Gastroesophageal sphincter (tissue), 4 donors: ENCODE data around the gene PLIN4. TPM values are rescaled to one million over a fixed set of nuclear protein-coding genes. Genes with fewer than 3 reads are reported as not detected.

Experiments used
- ATAC-seq: fragments of 150-250 bp; one replicate; pipeline ENCODE4 v1.9.1; 2016; ENCODE audit warnings: mild to moderate bottlenecking, moderate library complexity
- H3K27ac ChIP-seq, 4 donors: fragments of 200-600 bp; sonication (generic) in 3 of 4; 1 replicate in 3 of 4; 2 replicates in 1 of 4; pipeline ENCODE4 v1.5.1; 2016 to 2019
- H3K27me3 ChIP-seq: fragments of 200-600 bp; sonication (generic); one replicate; pipeline ENCODE4 v1.5.1; 2019
- H3K36me3 ChIP-seq, 2 donors: fragments of 200-600 bp; sonication (generic); one replicate each; pipeline ENCODE4 v1.5.1; 2019; ENCODE audit warnings: control low read depth in 1 of 2
- H3K4me1 ChIP-seq, 3 donors: fragments of 200-600 bp; sonication (generic); 1 replicate in 2 of 3; 2 replicates in 1 of 3; pipeline ENCODE4 v1.5.1; 2016 to 2019; ENCODE audit warnings: control low read depth in 2 of 3
- H3K4me3 ChIP-seq, 2 donors: fragments of 200-600 bp; sonication (generic); one replicate each; pipeline ENCODE4 v1.5.1; 2019; ENCODE audit warnings: mild to moderate bottlenecking in 1 of 2, moderate library complexity in 1 of 2
- H3K9me3 ChIP-seq, 3 donors: fragments of 200-600 bp; sonication (generic); one replicate each; pipeline ENCODE4 v1.5.1; 2017 to 2019; ENCODE audit warnings: control low read depth in 2 of 3
- EP300 ChIP-seq: sonication (generic); formaldehyde crosslinking; IDR thresholded peaks from one replicate; pipeline ENCODE4 v1.6.1; 2017; ENCODE audit warnings: antibody characterized with exemption, mild to moderate bottlenecking
- POLR2A ChIP-seq, 2 donors: fragments of 450-650 bp; IDR thresholded peaks; one replicate each; pipeline ENCODE4 v1.6.1; 2017; ENCODE audit warnings: antibody characterized with exemption in 2 of 2, mild to moderate bottlenecking in 2 of 2, moderate library complexity in 1 of 2
- POLR2AphosphoS5 ChIP-seq: sonication (generic); formaldehyde crosslinking; IDR thresholded peaks from one replicate; pipeline ENCODE4 v1.6.1; 2017; ENCODE audit warnings: antibody characterized with exemption
- WGBS, 2 donors: methylation state at CpG; one replicate each; pipeline ENCODE4 v1.1.5; 2018; ENCODE audit warnings: low coverage in 1 of 2; 5-methylcytosine and 5-hydroxymethylcytosine counted together
- total RNA-seq, 4 donors: library from RNA; depleted of rRNA; stranded (reverse); fragments of >200 nt; gene quantifications; one replicate each; pipeline ENCODE4 v1.1.0, GENCODE V29; 2016
- TF ChIP-seq, protein P1 (sequence below), 4 experiments: fragments of 200-600 bp in 2 of 4; fragments of 450-650 bp in 2 of 4; sonication (generic) in 1 of 4; IDR thresholded peaks; one replicate each; pipeline ENCODE4 v1.5.1; 2017 to 2019; ENCODE audit warnings: antibody characterized with exemption in 4 of 4, mild to moderate bottlenecking in 2 of 4, moderate library complexity in 2 of 4

Gene PLIN4
- total RNA-seq, 4 donors from 2014 or later = 66.0 to 145 (median 87.5) TPM

GRCh38 chr19:4497770-4498389 is 20.4 kb downstream of the PLIN4 start:
- ATAC-seq = no peak
- no peak overlapping the region for H3K4me3 ChIP-seq
- no peak overlapping the region for H3K27ac ChIP-seq
- no CpG with 5 or more reads among the region's 25 CpGs for WGBS, 2 donors
- no peaks in the 10 kb centered on the region for H3K9me3 ChIP-seq
- H3K27me3 ChIP-seq = no peaks in the 10 kb centered on the region
- no peak for TF ChIP-seq POLR2AphosphoS5
- no peak for TF ChIP-seq EP300
- TF ChIP-seq POLR2A (IDR thresholded peaks at IDR 0.05) = no peak
- TF ChIP-seq, protein P1, sequence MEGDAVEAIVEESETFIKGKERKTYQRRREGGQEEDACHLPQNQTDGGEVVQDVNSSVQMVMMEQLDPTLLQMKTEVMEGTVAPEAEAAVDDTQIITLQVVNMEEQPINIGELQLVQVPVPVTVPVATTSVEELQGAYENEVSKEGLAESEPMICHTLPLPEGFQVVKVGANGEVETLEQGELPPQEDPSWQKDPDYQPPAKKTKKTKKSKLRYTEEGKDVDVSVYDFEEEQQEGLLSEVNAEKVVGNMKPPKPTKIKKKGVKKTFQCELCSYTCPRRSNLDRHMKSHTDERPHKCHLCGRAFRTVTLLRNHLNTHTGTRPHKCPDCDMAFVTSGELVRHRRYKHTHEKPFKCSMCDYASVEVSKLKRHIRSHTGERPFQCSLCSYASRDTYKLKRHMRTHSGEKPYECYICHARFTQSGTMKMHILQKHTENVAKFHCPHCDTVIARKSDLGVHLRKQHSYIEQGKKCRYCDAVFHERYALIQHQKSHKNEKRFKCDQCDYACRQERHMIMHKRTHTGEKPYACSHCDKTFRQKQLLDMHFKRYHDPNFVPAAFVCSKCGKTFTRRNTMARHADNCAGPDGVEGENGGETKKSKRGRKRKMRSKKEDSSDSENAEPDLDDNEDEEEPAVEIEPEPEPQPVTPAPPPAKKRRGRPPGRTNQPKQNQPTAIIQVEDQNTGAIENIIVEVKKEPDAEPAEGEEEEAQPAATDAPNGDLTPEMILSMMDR (IDR thresholded peaks at IDR 0.05) = no peak
- H3K4me1 ChIP-seq = peaks cover 0 to 13% (median 0%) of the 10 kb centered on the region in 3 donors
- H3K36me3 ChIP-seq = peaks cover 0 to 95% of the 10 kb centered on the region in 2 donors

GRCh38 chr19:4496304-4496703 is 22.0 kb downstream of the PLIN4 start:
- no peaks in the 10 kb centered on the region for H3K27me3 ChIP-seq
- ATAC-seq = no peak
- TF ChIP-seq POLR2AphosphoS5 (no peak), EP300 (no peak), POLR2A (IDR thresholded peaks at IDR 0.05) (no peak)
- TF ChIP-seq, protein P1 (IDR thresholded peaks at IDR 0.05) = no peak
- H3K27ac ChIP-seq = no peak overlapping the region
- H3K4me3 ChIP-seq = no peak overlapping the region
- peaks cover 0 to 89% of the 10 kb centered on the region in 2 donors for H3K36me3 ChIP-seq
- H3K9me3 ChIP-seq = no peaks in the 10 kb centered on the region
- H3K4me1 ChIP-seq = no peaks in the 10 kb centered on the region
- WGBS, 2 donors = 100% methylated on average over 1 of the region's 18 CpGs; no CpG with 5 or more reads in 1 of the 2 donors

- peaks cover 0 to 89% of the 10 kb centered on the region in 2 donors for H3K36me3 ChIP-seq
- H3K27ac ChIP-seq = no peak overlapping the region
- 84 to 86% methylated on average over 4 to 7 of the region's 12 CpGs for WGBS, 2 donors
- TF ChIP-seq, protein P1 (IDR thresholded peaks at IDR 0.05) = peak in 1 of 4 experiments; percentile 18
- TF ChIP-seq EP300 = no peak
- no peak overlapping the region for H3K4me3 ChIP-seq
- no peaks in the 10 kb centered on the region for H3K4me1 ChIP-seq
- no peaks in the 10 kb centered on the region for H3K27me3 ChIP-seq
- H3K9me3 ChIP-seq = no peaks in the 10 kb centered on the region
- no peak for ATAC-seq
These were observed 22.8 kb downstream of the PLIN4 start for GRCh38 chr19:4495471-4495870.

DNA sequence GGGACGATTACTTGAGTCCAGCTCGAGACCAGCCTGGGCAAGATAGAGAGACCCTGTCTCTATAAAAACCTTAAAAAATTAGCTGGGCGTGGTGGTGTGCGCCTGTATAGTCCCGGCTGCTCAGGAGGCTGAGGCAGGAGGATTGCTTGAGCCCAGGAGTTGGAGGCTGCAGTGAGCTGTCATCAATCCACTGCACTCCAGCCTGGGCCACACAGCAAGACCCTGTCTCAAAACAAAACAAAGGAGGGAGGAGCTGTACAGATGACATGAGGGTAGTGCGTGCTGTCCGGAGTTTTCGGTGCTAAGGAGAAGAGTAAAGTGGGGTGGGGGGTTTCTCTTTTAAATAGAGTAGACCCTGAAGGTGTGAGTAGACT is 23.6 kb downstream of the PLIN4 start:
- WGBS, 2 donors = 92% methylated on average over 7 of the region's 8 CpGs; no CpG with 5 or more reads in 1 of the 2 donors
- no peaks in the 10 kb centered on the region for H3K4me1 ChIP-seq
- H3K36me3 ChIP-seq = peaks cover 0 to 89% of the 10 kb centered on the region in 2 donors
- no peaks in the 10 kb centered on the region for H3K9me3 ChIP-seq
- no peak overlapping the region for H3K27ac ChIP-seq
- ATAC-seq = no peak
- H3K4me3 ChIP-seq = no peak overlapping the region
- no peaks in the 10 kb centered on the region for H3K27me3 ChIP-seq
- TF ChIP-seq POLR2AphosphoS5 = no peak
- TF ChIP-seq POLR2A (IDR thresholded peaks at IDR 0.05) = no peak
- TF ChIP-seq, protein P1 (IDR thresholded peaks at IDR 0.05) = no peak

- no peak overlapping the region for H3K27ac ChIP-seq
- H3K4me3 ChIP-seq = no peak overlapping the region
- whole genome bisulfite sequencing, 2 donors = 95% methylated on average over 11 of the region's 61 CpGs; no CpG with 5 or more reads in 1 of the 2 donors
- no peaks in the 10 kb centered on the region for H3K4me1 ChIP-seq
- no peak for ATAC-seq
- TF ChIP-seq EP300 = no peak
- no peak for TF ChIP-seq POLR2A (IDR thresholded peaks at IDR 0.05)
- TF ChIP-seq, protein P1 (IDR thresholded peaks at IDR 0.05) = no peak
- TF ChIP-seq POLR2AphosphoS5 = no peak
- no peaks in the 10 kb centered on the region for H3K9me3 ChIP-seq
- H3K36me3 ChIP-seq = peaks cover 0 to 89% of the 10 kb centered on the region in 2 donors
- H3K27me3 ChIP-seq = no peaks in the 10 kb centered on the region
These were observed 24.2 kb downstream of the PLIN4 start for GRCh38 chr19:4493929-4494690.
